Lower leg skin (tissue), 4 donors: Measurements from ENCODE around the gene POLR2I. TPM values are rescaled to one million over a fixed set of nuclear protein-coding genes. Genes with fewer than 3 reads are reported as not detected.

Experiments used
- DNase-seq, 2 donors: peaks; one replicate each; pipeline ENCODE4 v3.0.0-alpha.2; 2019; ENCODE audit warnings: low spot score in 2 of 2
- H3K4me3 ChIP-seq: fragments of 200-600 bp; sonication (generic); 2 replicates; pipeline ENCODE4 v1.5.1; 2017; ENCODE audit warnings: mild to moderate bottlenecking, low read depth; ENCODE audit not compliant: poor library complexity, severe bottlenecking
- POLR2A ChIP-seq, 2 donors: fragments of 450-650 bp; IDR thresholded peaks; one replicate each; pipeline ENCODE4 v1.6.1; 2016 to 2017; ENCODE audit warnings: antibody characterized with exemption in 2 of 2, mild to moderate bottlenecking in 1 of 2, moderate library complexity in 1 of 2
- WGBS, 2 donors: methylation state at CpG; one replicate each; pipeline ENCODE4 v1.1.5; 2018; 5-methylcytosine and 5-hydroxymethylcytosine counted together
- intact Hi-C: fragments of 100-400 bp; cut with DNase I; formaldehyde crosslinking; loops from one replicate; pipeline ENCODE4 v1.15.0; 2023; ENCODE audit warnings: low total_unique reads
- total RNA-seq, 4 donors: library from RNA; depleted of rRNA; stranded (reverse); fragments of >200 nt; gene quantifications; one replicate each; pipeline ENCODE4 v1.1.0, GENCODE V29; 2016
- TF ChIP-seq, protein P1 (sequence below), 3 donors: fragments of 450-650 bp; IDR thresholded peaks; one replicate each; pipeline ENCODE4 v1.5.1; 2016; ENCODE audit warnings: antibody characterized with exemption in 3 of 3, mild to moderate bottlenecking in 3 of 3, moderate library complexity in 2 of 3

POLR2I gene
- total RNA-seq, 4 donors from 2014 or later = 32.0 to 74.8 (median 57.5) TPM

DNA sequence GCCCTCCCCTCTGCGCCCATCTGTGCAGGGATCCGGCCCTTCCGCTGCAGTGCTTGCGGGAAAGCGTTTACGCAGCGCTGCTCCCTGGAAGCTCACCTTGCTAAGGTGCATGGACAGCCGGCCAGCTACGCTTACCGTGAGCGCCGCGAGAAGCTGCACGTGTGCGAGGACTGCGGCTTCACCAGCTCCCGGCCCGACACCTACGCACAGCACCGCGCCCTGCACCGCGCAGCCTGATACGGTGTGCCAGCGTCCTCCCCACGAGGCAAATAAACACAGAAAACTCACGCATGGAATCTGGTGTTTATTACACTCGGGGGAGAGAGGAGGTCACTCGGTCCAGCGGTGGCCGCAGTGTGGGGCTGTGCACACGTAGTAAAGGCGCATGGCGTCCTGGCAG is 1.2 kb downstream of the POLR2I start:
- no peak overlapping the region for H3K4me3 ChIP-seq
- intact Hi-C loops = no loop called here
- DNase-seq = no peak

DNA sequence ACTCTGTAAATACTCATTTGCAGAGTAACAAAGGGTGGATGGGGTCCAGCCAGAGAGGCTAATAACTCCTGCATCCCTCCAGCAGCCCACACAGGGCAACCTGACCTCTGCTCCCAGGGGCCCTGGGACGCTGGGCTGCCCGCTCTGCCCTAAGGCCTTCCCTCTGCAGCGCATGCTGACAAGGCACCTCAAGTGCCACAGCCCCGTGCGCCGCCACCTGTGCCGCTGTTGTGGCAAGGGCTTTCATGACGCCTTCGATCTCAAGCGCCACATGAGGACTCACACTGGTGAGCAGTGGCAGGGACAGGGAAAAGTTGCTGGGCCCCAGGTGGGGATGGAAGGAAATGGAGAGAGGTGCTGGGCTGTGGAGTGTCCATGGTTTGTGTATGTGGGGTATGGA is 2.0 kb downstream of the POLR2I start:
- H3K4me3 ChIP-seq = no peak overlapping the region
- no peak for TF ChIP-seq POLR2A (IDR thresholded peaks at IDR 0.05)
- TF ChIP-seq, protein P1, sequence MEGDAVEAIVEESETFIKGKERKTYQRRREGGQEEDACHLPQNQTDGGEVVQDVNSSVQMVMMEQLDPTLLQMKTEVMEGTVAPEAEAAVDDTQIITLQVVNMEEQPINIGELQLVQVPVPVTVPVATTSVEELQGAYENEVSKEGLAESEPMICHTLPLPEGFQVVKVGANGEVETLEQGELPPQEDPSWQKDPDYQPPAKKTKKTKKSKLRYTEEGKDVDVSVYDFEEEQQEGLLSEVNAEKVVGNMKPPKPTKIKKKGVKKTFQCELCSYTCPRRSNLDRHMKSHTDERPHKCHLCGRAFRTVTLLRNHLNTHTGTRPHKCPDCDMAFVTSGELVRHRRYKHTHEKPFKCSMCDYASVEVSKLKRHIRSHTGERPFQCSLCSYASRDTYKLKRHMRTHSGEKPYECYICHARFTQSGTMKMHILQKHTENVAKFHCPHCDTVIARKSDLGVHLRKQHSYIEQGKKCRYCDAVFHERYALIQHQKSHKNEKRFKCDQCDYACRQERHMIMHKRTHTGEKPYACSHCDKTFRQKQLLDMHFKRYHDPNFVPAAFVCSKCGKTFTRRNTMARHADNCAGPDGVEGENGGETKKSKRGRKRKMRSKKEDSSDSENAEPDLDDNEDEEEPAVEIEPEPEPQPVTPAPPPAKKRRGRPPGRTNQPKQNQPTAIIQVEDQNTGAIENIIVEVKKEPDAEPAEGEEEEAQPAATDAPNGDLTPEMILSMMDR (IDR thresholded peaks at IDR 0.05) = no peak
- intact Hi-C loops = no loop called here
- 91 to 100% methylated on average over 9 to 10 of the region's 10 CpGs for WGBS, 2 donors
- DNase-seq = no peak

More for the DNA sequence above, 1.2 kb downstream of the POLR2I start:
- WGBS, 2 donors = 87 to 93% methylated on average over 34 of the region's 34 CpGs
- no peak for TF ChIP-seq POLR2A (IDR thresholded peaks at IDR 0.05)
- TF ChIP-seq, protein P1 (IDR thresholded peaks at IDR 0.05) = no peak

DNA sequence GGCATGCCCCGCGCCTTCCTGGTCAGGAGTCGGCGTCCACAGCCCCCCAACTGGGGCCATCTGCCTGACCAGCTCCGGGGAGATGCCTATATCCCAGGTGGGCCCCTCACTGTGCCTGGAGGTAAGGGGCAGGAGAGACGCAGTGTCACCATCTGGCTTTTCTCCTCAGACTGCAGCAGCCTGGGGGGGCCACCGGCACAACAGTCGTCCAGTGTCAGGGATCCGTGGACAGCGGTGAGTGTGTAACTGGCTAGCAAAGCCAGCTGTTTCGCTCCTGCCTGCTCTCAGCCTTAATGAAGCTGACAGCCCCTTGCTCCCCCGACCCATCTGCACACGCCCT is 3.5 kb downstream of the POLR2I start:
- DNase-seq = no peak
- TF ChIP-seq, protein P1 (IDR thresholded peaks at IDR 0.05) = no peak
- no peak for TF ChIP-seq POLR2A (IDR thresholded peaks at IDR 0.05)
- intact Hi-C loops = no loop called here
- no peak overlapping the region for H3K4me3 ChIP-seq
- WGBS, 2 donors = 78 to 79% methylated on average over 9 to 13 of the region's 13 CpGs

- no peak within 1 kb of the TSS for H3K4me3 ChIP-seq
- DNase-seq = no peak
- TF ChIP-seq POLR2A (IDR thresholded peaks at IDR 0.05) = no peak
- TF ChIP-seq, protein P1 (IDR thresholded peaks at IDR 0.05) = no peak
- WGBS, 2 donors = 20% methylated on average over 1 of the region's 1 CpG; no CpG with 5 or more reads in 1 of the 2 donors
- intact Hi-C loops = no loop called here
Measured at GRCh38 chr19:36110487-36111199, 4.0 kb downstream of the POLR2I start, which contains the start of gene OVOL3. Gene OVOL3, plus strand, starts transcription at chr19:36111143. Its CDS starts 60 bp downstream, at chr19:36111203.

DNA sequence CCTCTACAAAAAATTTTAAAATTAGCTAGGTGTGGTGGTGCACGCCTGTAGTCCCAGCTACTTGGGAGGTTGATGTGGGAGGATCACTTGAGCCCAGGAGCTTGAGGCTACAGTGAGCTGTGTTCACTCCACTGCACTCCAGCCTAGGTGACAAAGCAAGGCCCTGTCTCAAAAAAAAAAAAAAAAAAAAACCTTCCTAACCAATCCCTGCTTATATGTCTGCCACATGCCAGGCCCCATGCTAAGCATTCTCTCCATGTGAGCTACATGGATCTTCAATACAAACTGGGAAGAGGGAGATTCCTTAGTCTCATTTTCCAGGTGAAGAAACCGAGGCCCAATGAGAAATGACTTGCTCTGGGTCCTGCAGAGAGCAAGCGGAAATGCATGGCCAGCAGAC is 6.0 kb downstream of the POLR2I start:
- TF ChIP-seq, protein P1 (IDR thresholded peaks at IDR 0.05) = no peak
- no peak for TF ChIP-seq POLR2A (IDR thresholded peaks at IDR 0.05)
- no peak overlapping the region for H3K4me3 ChIP-seq
- DNase-seq = no peak
- WGBS, 2 donors = 97 to 98% methylated on average over 3 of the region's 3 CpGs
- intact Hi-C loops = no loop called here

DNA sequence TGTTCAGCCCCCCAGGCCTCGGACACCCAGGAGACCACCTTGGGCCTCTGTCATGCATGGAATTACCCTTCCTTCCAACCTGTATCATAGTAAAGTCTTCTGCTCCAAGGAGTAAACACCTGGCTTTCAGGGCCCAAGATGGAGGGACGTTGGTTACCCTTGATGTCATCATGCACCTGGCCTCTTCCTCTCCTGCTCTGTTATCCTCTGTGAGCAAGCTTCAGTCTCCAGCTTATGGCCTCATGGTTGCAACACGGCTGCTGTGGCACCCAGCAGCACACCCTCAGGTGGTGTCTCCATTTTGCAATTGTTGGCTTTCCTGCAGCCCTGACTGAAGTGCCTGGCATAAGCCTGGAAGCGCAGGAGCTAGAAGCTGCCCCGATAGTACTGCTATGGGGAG is 7.7 kb downstream of the POLR2I start:
- intact Hi-C loops = no loop called here
- 94 to 95% methylated on average over 5 of the region's 5 CpGs for WGBS, 2 donors
- DNase-seq = no peak
- no peak overlapping the region for H3K4me3 ChIP-seq
- TF ChIP-seq, protein P1 (IDR thresholded peaks at IDR 0.05) = no peak
- TF ChIP-seq POLR2A (IDR thresholded peaks at IDR 0.05) = no peak
